ENCODE measurements around the gene ZNF500. TPM values are rescaled to one million over a fixed set of nuclear protein-coding genes. Genes with fewer than 3 reads are reported as not detected.
"Not testable (repeated sequence)": the region's sequence is repeated elsewhere in the genome, so short reads cannot be mapped to it uniquely, and the experiment has no call there.

Gene ZNF500
- total RNA-seq, 2 donors from 2014 or later: 29.2 to 33.8 TPM

DNA sequence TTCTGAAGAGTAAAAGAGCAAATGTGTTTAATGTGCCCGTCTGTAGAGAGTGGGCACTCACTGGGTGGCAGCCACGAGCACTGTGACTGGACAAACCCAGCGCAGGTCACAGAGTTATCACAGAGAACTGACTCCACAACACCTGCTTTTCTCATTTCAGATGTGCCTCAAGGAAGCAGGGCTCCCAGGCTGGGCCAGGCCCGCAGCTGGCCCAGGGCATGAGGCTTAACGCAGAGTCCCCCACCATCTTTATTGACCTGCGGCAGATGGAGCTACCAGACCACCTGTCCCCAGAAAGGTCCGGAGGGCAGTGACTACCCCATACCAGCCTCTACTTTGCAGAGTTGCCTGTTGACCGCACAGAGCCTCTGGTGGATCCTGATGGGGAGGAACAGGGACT lies 20.7 kb downstream of the ZNF500 start:
- TF ChIP-seq POLR2AphosphoS5 (IDR thresholded peaks at IDR 0.05): no peak
- TF ChIP-seq, protein P1, sequence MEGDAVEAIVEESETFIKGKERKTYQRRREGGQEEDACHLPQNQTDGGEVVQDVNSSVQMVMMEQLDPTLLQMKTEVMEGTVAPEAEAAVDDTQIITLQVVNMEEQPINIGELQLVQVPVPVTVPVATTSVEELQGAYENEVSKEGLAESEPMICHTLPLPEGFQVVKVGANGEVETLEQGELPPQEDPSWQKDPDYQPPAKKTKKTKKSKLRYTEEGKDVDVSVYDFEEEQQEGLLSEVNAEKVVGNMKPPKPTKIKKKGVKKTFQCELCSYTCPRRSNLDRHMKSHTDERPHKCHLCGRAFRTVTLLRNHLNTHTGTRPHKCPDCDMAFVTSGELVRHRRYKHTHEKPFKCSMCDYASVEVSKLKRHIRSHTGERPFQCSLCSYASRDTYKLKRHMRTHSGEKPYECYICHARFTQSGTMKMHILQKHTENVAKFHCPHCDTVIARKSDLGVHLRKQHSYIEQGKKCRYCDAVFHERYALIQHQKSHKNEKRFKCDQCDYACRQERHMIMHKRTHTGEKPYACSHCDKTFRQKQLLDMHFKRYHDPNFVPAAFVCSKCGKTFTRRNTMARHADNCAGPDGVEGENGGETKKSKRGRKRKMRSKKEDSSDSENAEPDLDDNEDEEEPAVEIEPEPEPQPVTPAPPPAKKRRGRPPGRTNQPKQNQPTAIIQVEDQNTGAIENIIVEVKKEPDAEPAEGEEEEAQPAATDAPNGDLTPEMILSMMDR (IDR thresholded peaks at IDR 0.05): no peak
- no peak for TF ChIP-seq POLR2A (IDR thresholded peaks at IDR 0.05)
- Histone ChIP-seq H3K36me3 (peaks cover 0 to 6% of the 10 kb centered on the region in 2 donors), H3K9me3 (no peaks in the 10 kb centered on the region), H3K4me1 (replicated peaks) (no peaks in the 10 kb centered on the region), H3K4me3 (no peak overlapping the region), H3K27ac (no peak overlapping the region), H3K27me3 (replicated peaks; ENCODE audit: insufficient read depth) (no peaks in the 10 kb centered on the region)
- intact Hi-C loops (cut with DNase I): no loop called here
- WGBS: 87% methylated on average over 8 of the region's 8 CpGs
- DNase-seq (ENCODE audit: low spot score): no peak

DNA sequence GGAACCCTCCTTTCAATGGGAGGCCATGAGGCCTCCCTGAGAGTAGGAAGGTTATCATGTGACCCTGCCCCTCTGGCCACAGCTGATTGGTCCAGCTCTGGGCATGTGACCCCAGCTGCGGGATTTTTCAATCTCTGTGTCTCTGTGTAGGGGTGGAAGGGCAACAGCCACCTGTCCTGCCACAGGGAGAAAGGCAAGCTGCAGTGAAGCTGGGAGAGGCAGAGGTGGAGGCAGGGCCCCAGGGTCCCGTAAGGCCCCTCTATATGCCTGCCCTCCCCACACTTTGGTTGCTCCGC lies 21.7 kb downstream of the ZNF500 start:
- Histone ChIP-seq H3K9me3 (no peaks in the 10 kb centered on the region), H3K4me3 (no peak overlapping the region), H3K4me1 (replicated peaks) (no peaks in the 10 kb centered on the region), H3K27me3 (replicated peaks; ENCODE audit: insufficient read depth) (no peaks in the 10 kb centered on the region), H3K27ac (no peak overlapping the region), H3K36me3 (no peaks in the 10 kb centered on the region)
- no peak for DNase-seq (ENCODE audit: low spot score)
- 87% methylated on average over 3 of the region's 3 CpGs for WGBS
- intact Hi-C loops (cut with DNase I): no loop called here
- TF ChIP-seq, protein P1 (IDR thresholded peaks at IDR 0.05): no peak

DNA sequence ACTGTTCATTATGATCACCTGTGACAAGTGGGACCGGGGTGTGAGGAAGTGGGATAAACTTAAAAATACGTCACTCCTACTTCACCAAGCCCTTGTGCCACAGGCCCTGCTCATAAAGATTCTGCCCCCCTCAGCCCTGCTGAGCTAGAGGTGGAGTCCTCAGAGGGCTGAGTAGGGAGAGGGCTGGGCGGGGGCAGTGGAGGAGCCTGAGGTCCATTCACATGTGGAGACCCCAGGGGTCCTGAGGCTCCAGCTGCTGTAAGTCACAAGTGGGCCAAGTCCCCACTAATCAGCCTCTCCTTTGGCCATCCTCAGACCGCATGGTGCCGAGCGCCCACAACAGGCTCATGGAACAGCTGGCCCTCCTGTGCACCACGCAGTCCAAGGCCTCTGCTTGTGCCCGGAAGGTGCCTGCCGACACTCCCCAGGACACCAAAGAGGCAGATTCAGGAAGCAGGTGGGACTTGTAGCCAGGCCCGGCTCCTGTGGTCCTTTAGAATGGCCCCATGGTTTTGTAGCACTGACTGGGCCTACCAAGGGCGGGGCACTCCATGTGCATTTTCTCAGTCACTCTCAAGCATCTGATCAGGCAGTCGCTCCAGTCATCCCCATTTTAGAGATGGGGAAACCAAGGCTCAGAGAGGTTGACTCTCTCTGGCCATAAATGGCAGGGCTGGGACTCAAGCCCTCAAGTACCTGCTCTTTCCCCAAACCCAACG lies 22.2 kb downstream of the ZNF500 start:
- no peak for TF ChIP-seq POLR2A (IDR thresholded peaks at IDR 0.05)
- TF ChIP-seq, protein P1 (IDR thresholded peaks at IDR 0.05): no peak
- TF ChIP-seq POLR2AphosphoS5 (IDR thresholded peaks at IDR 0.05): no peak
- H3K4me3 ChIP-seq: no peak overlapping the region
- no peaks in the 10 kb centered on the region for H3K27me3 ChIP-seq (replicated peaks; ENCODE audit: insufficient read depth)
- no peaks in the 10 kb centered on the region for H3K9me3 ChIP-seq
- DNase-seq (ENCODE audit: low spot score): no peak
- H3K4me1 ChIP-seq (replicated peaks): no peaks in the 10 kb centered on the region
- H3K36me3 ChIP-seq: no peaks in the 10 kb centered on the region
- no peak overlapping the region for H3K27ac ChIP-seq
- intact Hi-C loops (cut with DNase I): no loop called here
- 66% methylated on average over 13 of the region's 13 CpGs for WGBS

DNA sequence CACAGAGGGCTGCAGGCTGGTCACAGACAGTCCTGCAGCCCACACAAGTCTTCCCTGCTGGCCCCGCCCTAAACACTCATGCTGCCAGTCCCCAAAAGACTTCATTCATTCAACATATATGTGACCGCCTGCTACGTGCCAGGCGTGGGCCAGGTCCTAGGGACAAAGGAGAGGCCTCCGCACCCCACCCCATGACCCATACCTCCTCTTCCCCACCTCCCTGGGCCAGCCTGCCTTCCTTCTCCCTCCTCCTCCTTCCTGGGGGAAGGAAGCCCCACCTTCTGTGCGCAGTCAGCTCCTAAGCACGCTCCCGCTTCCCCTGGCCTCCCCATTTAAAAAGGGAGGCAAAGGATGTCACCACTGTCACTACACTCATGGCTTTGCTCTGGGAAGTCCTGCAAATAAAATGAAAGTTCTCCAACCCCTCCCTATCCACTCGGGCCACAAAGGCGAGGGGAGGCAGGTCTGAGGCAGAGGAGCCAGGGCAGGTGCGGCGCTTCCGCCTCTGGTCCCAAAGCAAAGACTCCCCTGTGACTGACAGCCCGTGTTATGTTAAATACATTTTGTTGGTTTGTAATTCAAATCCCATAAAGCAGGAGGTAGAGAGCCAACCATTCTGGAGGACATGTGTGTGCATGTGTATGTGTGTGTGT lies 23.6 kb downstream of the ZNF500 start:
- H3K4me3 ChIP-seq: peak overlapping the region; percentile 9 to 16
- TF ChIP-seq, protein P1 (IDR thresholded peaks at IDR 0.05): no peak
- TF ChIP-seq POLR2A (IDR thresholded peaks at IDR 0.05): peak; percentile 13
- intact Hi-C loops (cut with DNase I): no loop called here
- no peaks in the 10 kb centered on the region for H3K9me3 ChIP-seq
- no peaks in the 10 kb centered on the region for H3K4me1 ChIP-seq (replicated peaks)
- H3K27me3 ChIP-seq (replicated peaks; ENCODE audit: insufficient read depth): no peaks in the 10 kb centered on the region
- DNase-seq (ENCODE audit: low spot score): no peak
- no peaks in the 10 kb centered on the region for H3K36me3 ChIP-seq
- WGBS: 22% methylated on average over 14 of the region's 14 CpGs
- peak overlapping the region in 1 of 2 donors; percentile 19 for H3K27ac ChIP-seq

DNA sequence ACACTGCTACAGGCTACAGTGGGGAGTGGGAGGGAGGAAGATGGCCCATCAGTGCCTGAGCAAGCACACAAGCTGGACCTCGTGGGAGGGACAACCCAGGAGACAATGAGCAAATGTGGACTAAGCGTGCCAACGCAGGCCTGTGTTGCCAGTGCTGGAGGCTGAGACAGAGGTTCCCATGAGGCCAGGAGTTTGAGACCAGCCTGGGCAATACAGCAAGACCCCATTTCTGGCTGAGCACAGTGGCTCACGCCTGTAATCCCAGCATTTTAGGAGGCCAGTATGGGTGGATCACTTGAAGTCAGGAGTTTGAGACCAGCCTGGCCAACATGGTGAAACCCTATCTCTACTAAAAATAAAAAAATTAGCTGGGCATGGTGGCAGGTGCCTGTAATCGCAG lies 28.6 kb downstream of the ZNF500 start:
- H3K4me3 ChIP-seq; DNase-seq (ENCODE audit: low spot score); H3K9me3 ChIP-seq; H3K36me3 ChIP-seq; H3K4me1 ChIP-seq (replicated peaks); H3K27ac ChIP-seq; H3K27me3 ChIP-seq (replicated peaks; ENCODE audit: insufficient read depth): not testable (repeated sequence)
- 78% methylated on average over 5 of the region's 5 CpGs for WGBS
- intact Hi-C loops (cut with DNase I): loop anchor here (10.0 kb wide), 3 partner anchors 66 to 124 kb away; partner anchors contain the start of genes GLYR1, ROGDI, UBALD1 and UBN1

All from prostate gland (tissue), 2 donors.